ENCODE measurements around the gene DNAJC16. TPM values are rescaled to one million over a fixed set of nuclear protein-coding genes. Genes with fewer than 3 reads are reported as not detected.
A peak's percentile ranks its signal among the peaks of the same experiment; 100 is the strongest.

The DNAJC16 gene
- total and polyA plus RNA-seq, 2 of the 13 experiments (the other 11 are each of a cell fraction or from before 2014, with no cell fraction given): 11.4 to 15.4 TPM

- TF ChIP-seq KMT2A (CRISPR knock-in tag; IDR thresholded peaks at IDR 0.05): 0 out of 2 replicates have a peak, but pooled peaks have one; percentile 37
- TF ChIP-seq CEBPG (CRISPR knock-in tag; IDR thresholded peaks at IDR 0.05): no peak
- TF ChIP-seq SAP130 (CRISPR knock-in tag; IDR thresholded peaks at IDR 0.05; ENCODE audit: low read depth): peak; percentile 83
- TF ChIP-seq POGZ (CRISPR knock-in tag; IDR thresholded peaks at IDR 0.05): no peak
- TF ChIP-seq PRPF4 (IDR thresholded peaks at IDR 0.05; ENCODE audit: low read depth, low read length, poor library complexity, severe bottlenecking): no peak
- TF ChIP-seq AKAP8 (CRISPR knock-in tag; IDR thresholded peaks at IDR 0.05): no peak; the same call in 1 of the 2 replicates
- 0 out of 2 replicates have a peak, but pooled peaks have one; percentile 43 for TF ChIP-seq ZNF597 (CRISPR knock-in tag; IDR thresholded peaks at IDR 0.05)
- TF ChIP-seq ZNF674 (CRISPR knock-in tag; IDR thresholded peaks at IDR 0.05; ENCODE audit: low read depth): peak; percentile 86; the same call in 1 of the 2 replicates
- peak; percentile 90 for TF ChIP-seq CCDC6 (CRISPR knock-in tag; IDR thresholded peaks at IDR 0.05)
- peak; percentile 49 for TF ChIP-seq ELF1 (CRISPR knock-in tag; IDR thresholded peaks at IDR 0.05)
- TF ChIP-seq XRCC5 (optimal IDR thresholded peaks at IDR 0.05; ENCODE audit: low read length): peak; percentile 63
- peak; percentile 61; the same call in 1 of the 2 replicates for TF ChIP-seq ZNF280B (CRISPR knock-in tag; IDR thresholded peaks at IDR 0.05; ENCODE audit: borderline replicate concordance)
- peak; percentile 98 for TF ChIP-seq RBFOX2 (IDR thresholded peaks at IDR 0.05; ENCODE audit: low read depth, low read length)
- no peak for TF ChIP-seq ZHX2 (IDR thresholded peaks at IDR 0.05; ENCODE audit: low read depth)
- peak; percentile 89; the same call in 1 of the 2 replicates for TF ChIP-seq ZHX2 (CRISPR knock-in tag; IDR thresholded peaks at IDR 0.05; ENCODE audit: borderline replicate concordance)
- no peak for TF ChIP-seq THYN1 (CRISPR knock-in tag; IDR thresholded peaks at IDR 0.05; ENCODE audit: borderline replicate concordance, low read depth)
- TF ChIP-seq ZBTB7A (CRISPR knock-in tag; IDR thresholded peaks at IDR 0.05): no peak
- peak; percentile 78; the same call in 1 of the 2 replicates for TF ChIP-seq ZSCAN31 (CRISPR knock-in tag; IDR thresholded peaks at IDR 0.05; ENCODE audit: low read depth)
Measured at GRCh38 chr1:15617173-15618076, 90.8 kb downstream of the DNAJC16 start, which contains the start of gene DDI2 (continued).

Data from HepG2 (cell line).